H1 (cell line): ENCODE results near the gene TMEM164. TPM values are rescaled to one million over a fixed set of nuclear protein-coding genes. Genes with fewer than 3 reads are reported as not detected.

ENCODE experiments used
- CTCF ChIA-PET: fragments of 300-600 bp; sonication (Branson Sonifier 250); formaldehyde crosslinking; loops from one replicate; lab custom pipeline; 2021; ENCODE audit not compliant: partially characterized antibody; lab: Charles Lee
- POLR2A ChIA-PET: fragments of 300-600 bp; sonication (Branson Sonifier 250); formaldehyde crosslinking; loops from one replicate; lab custom pipeline; 2021; ENCODE audit warnings: inconsistent platforms; ENCODE audit not compliant: partially characterized antibody; lab: Charles Lee
- DNase-seq, 2 experiments: peaks; one replicate each; pipeline versions ENCODE4 v3.0.0 to v3.0.0-alpha.2; 2010 to 2022; ENCODE audit warnings: low spot score in 2 of 2, low read depth in 1 of 2, mixed read lengths in 1 of 2
- FAIRE-seq: peaks from 2 replicates; lab custom pipeline; 2011; peaks lifted over from hg19 to GRCh38; lab: Jason Lieb, UNC
- H2AFZ ChIP-seq: 2 replicates; pipeline ENCODE4 v1.8.1; 2012; ENCODE audit warnings: low read length, inconsistent platforms
- H2AK5ac ChIP-seq: 2 replicates; pipeline ENCODE4 v1.6.1; 2013; ENCODE audit warnings: low read depth, low read length
- H2BK120ac ChIP-seq: replicated peaks from 2 replicates; pipeline ENCODE3; 2013; ENCODE audit warnings: low read depth, low read length, inconsistent platforms
- H2BK12ac ChIP-seq: 2 replicates; pipeline ENCODE4 v1.6.1; 2013; ENCODE audit warnings: low read depth, low read length
- H2BK15ac ChIP-seq: 2 replicates; pipeline ENCODE4 v1.6.1; 2013; ENCODE audit warnings: low read length
- H2BK20ac ChIP-seq: 2 replicates; pipeline ENCODE4 v1.6.1; 2013; ENCODE audit warnings: low read length
- H2BK5ac ChIP-seq: 2 replicates; pipeline ENCODE4 v1.6.1; 2013; ENCODE audit warnings: low read depth, low read length
- H3K14ac ChIP-seq: 2 replicates; pipeline ENCODE4 v1.6.1; 2013; ENCODE audit warnings: inconsistent platforms; ENCODE audit not compliant: insufficient read length
- H3K18ac ChIP-seq: 2 replicates; pipeline ENCODE4 v1.6.1; 2013; ENCODE audit warnings: low read length; ENCODE audit errors: extremely low read depth
- H3K23ac ChIP-seq: 2 replicates; pipeline ENCODE4 v1.6.1; 2013; ENCODE audit warnings: inconsistent platforms; ENCODE audit not compliant: insufficient read length
- H3K23me2 ChIP-seq: 2 replicates; pipeline ENCODE4 v1.6.1; 2013; ENCODE audit warnings: low read depth, low read length
- H3K27ac ChIP-seq: 2 replicates; pipeline ENCODE4 v1.6.1; 2011; ENCODE audit warnings: low read depth, low read length, inconsistent platforms
- H3K27me3 ChIP-seq, 4 experiments: replicated peaks in 1 of 4; 1 replicate in 1 of 4; 2 replicates in 3 of 4; pipeline versions ENCODE4 v1.6.1 to v1.8.1; 2011 to 2013; ENCODE audit warnings: low read length in 3 of 4, mild to moderate bottlenecking in 3 of 4, inconsistent platforms in 2 of 4, mixed read lengths in 2 of 4, moderate library complexity in 1 of 4; ENCODE audit not compliant: control insufficient read depth in 3 of 4, insufficient read depth in 3 of 4; ENCODE audit errors: extremely low read depth in 1 of 4
- H3K36me3 ChIP-seq, 4 experiments: 2 replicates each; pipeline versions ENCODE4 v1.6.1 to v1.8.1; 2011 to 2013; ENCODE audit warnings: mild to moderate bottlenecking in 4 of 4, low read length in 3 of 4, moderate library complexity in 2 of 4, control low read depth in 1 of 4, inconsistent platforms in 1 of 4; ENCODE audit not compliant: insufficient read depth in 4 of 4, control insufficient read depth in 2 of 4
- H3K4ac ChIP-seq: replicated peaks from 2 replicates; pipeline ENCODE3; 2013; ENCODE audit warnings: low read length, low read depth, mixed read lengths, inconsistent platforms; ENCODE audit not compliant: insufficient read length
- H3K4me1 ChIP-seq, 4 experiments: replicated peaks in 1 of 4; 1 replicate in 1 of 4; 2 replicates in 3 of 4; pipeline versions ENCODE4 v1.6.1 to v1.8.1; 2011 to 2013; ENCODE audit warnings: low read length in 3 of 4, inconsistent platforms in 2 of 4, mixed read lengths in 1 of 4; ENCODE audit not compliant: insufficient read depth in 4 of 4, control insufficient read depth in 3 of 4
- H3K4me2 ChIP-seq, 2 experiments: 2 replicates each; pipeline versions ENCODE4 v1.6.1 to v1.8.1; 2011 to 2013; ENCODE audit warnings: low read depth in 2 of 2, low read length in 2 of 2, control low read depth in 1 of 2, inconsistent platforms in 1 of 2, mild to moderate bottlenecking in 1 of 2; ENCODE audit not compliant: insufficient read depth in 1 of 2
- H3K4me3 ChIP-seq, 4 experiments: fragments of 200-600, 300-600 bp in 1 of 4; sonication (generic), shearing (Covaris generic), sonication (Bioruptor Twin) in 1 of 4; 2 replicates each; pipeline versions ENCODE4 v1.5.1 to v1.8.1; 2011 to 2016; ENCODE audit warnings: low read length in 4 of 4, low read depth in 3 of 4, control low read depth in 2 of 4, inconsistent platforms in 2 of 4, mild to moderate bottlenecking in 2 of 4, mixed read lengths in 1 of 4, moderate library complexity in 1 of 4; ENCODE audit not compliant: insufficient read depth in 2 of 4; ENCODE audit errors: extremely low read depth in 1 of 4
- H3K56ac ChIP-seq: replicated peaks from 2 replicates; pipeline ENCODE3; 2013; ENCODE audit warnings: low read depth, mild to moderate bottlenecking, mixed read lengths, low read length, inconsistent platforms; ENCODE audit not compliant: insufficient read length
- H3K79me1 ChIP-seq: 2 replicates; pipeline ENCODE4 v1.6.1; 2013; ENCODE audit warnings: low read depth, low read length, control low read depth
- H3K79me2 ChIP-seq, 2 experiments: 2 replicates each; pipeline versions ENCODE4 v1.6.1 to v1.8.1; 2012 to 2013; ENCODE audit warnings: low read length in 2 of 2, mild to moderate bottlenecking in 2 of 2, inconsistent platforms in 1 of 2; ENCODE audit not compliant: insufficient read depth in 2 of 2, control insufficient read depth in 1 of 2
- H3K9ac ChIP-seq, 4 experiments: replicated peaks in 1 of 4; 1 replicate in 1 of 4; 2 replicates in 3 of 4; pipeline versions ENCODE4 v1.6.1 to v1.8.1; 2011 to 2013; ENCODE audit warnings: low read depth in 3 of 4, low read length in 3 of 4, control low read depth in 2 of 4, mild to moderate bottlenecking in 2 of 4, moderate library complexity in 2 of 4, inconsistent platforms in 1 of 4; ENCODE audit errors: extremely low read depth in 1 of 4
- H3K9me3 ChIP-seq, 2 experiments: 2 replicates each; pipeline versions ENCODE4 v1.6.1 to v1.8.1; 2012 to 2013; ENCODE audit warnings: mild to moderate bottlenecking in 2 of 2, moderate library complexity in 2 of 2, control low read depth in 1 of 2, inconsistent platforms in 1 of 2, low read depth in 1 of 2, low read length in 1 of 2, mixed read lengths in 1 of 2; ENCODE audit not compliant: insufficient read depth in 2 of 2
- H4K20me1 ChIP-seq, 2 experiments: replicated peaks in 1 of 2; 2 replicates each; pipeline versions ENCODE3 to v1.8.1; 2011 to 2013; ENCODE audit warnings: inconsistent platforms in 2 of 2, low read length in 2 of 2, mild to moderate bottlenecking in 1 of 2; ENCODE audit not compliant: insufficient read depth in 2 of 2, control insufficient read depth in 1 of 2
- H4K5ac ChIP-seq: 2 replicates; pipeline ENCODE4 v1.6.1; 2013; ENCODE audit warnings: low read length, low read depth, mixed read lengths, inconsistent platforms; ENCODE audit not compliant: insufficient read length
- H4K8ac ChIP-seq: 2 replicates; pipeline ENCODE4 v1.8.0; 2013; ENCODE audit warnings: mild to moderate bottlenecking, moderate library complexity, low read length, inconsistent platforms; ENCODE audit not compliant: insufficient read depth; ENCODE audit errors: extremely low read depth
- H4K91ac ChIP-seq: replicated peaks from 2 replicates; pipeline ENCODE3; 2013; ENCODE audit warnings: low read length, mixed read lengths, inconsistent platforms; ENCODE audit not compliant: insufficient read length
- GABPA ChIP-seq: IDR thresholded peaks from 2 replicates; pipeline ENCODE4 v1.6.1; 2011; ENCODE audit warnings: mild to moderate bottlenecking, low read length, moderate library complexity, borderline replicate concordance; ENCODE audit not compliant: insufficient read depth
- MAFK ChIP-seq: IDR thresholded peaks from 2 replicates; pipeline ENCODE4 v1.6.1; 2012; ENCODE audit warnings: low read depth, mild to moderate bottlenecking, improper control_type of control experiment, low read length
- RAD21 ChIP-seq, 2 experiments: IDR thresholded peaks in 1 of 2; conservative IDR thresholded peaks in 1 of 2; 2 replicates each; pipeline ENCODE4 v1.6.1; 2011; ENCODE audit warnings: low read depth in 2 of 2, low read length in 2 of 2, improper control_type of control experiment in 1 of 2, inconsistent platforms in 1 of 2, mild to moderate bottlenecking in 1 of 2, moderate library complexity in 1 of 2
- SAP30 ChIP-seq: fragments of 300-600 bp; sonication (generic); IDR thresholded peaks from 2 replicates; pipeline ENCODE4 v1.7.1; 2012; ENCODE audit warnings: low read length, moderate library complexity, mild to moderate bottlenecking, inconsistent platforms; ENCODE audit not compliant: insufficient read depth, insufficient replicate concordance
- WGBS, 2 experiments: shearing (Covaris generic) in 1 of 2; methylation state at CpG; one replicate each; pipeline versions ENCODE4 v1.1.6 to v1.1.7; 2013 to 2015; ENCODE audit warnings: low lambda C conversion rate in 2 of 2, mixed read lengths in 2 of 2, inconsistent platforms in 1 of 2, low coverage in 1 of 2, missing lambda C conversion rate in 1 of 2; ENCODE audit not compliant: insufficient replicate concordance in 2 of 2, insufficient coverage in 1 of 2, insufficient read length in 1 of 2; ENCODE audit errors: extremely low coverage in 1 of 2, missing lambda C conversion rate in 1 of 2; 5-methylcytosine and 5-hydroxymethylcytosine counted together
- polyA plus RNA-seq, 7 experiments: library from polyadenylated mRNA; depleted of rRNA in 3 of 7; stranded (reverse) in 5 of 7; unstranded in 2 of 7; fragments of >200 nt in 5 of 7; fragments of 200-250 nt in 2 of 7; gene quantifications; 1 replicate in 5 of 7; 2 replicates in 1 of 7; 4 replicates in 1 of 7; pipeline versions ENCODE4 v1.2.1 to v1.2.3, GENCODE V29; 2011 to 2013; ENCODE audit warnings: missing spikeins in 2 of 7, mixed read lengths in 2 of 7
- total RNA-seq: library from RNA; stranded (reverse); fragmentation: NEBNext Ultra II Directional; extraction: Animal tissue kit (Norgen Biotek cat#: 25700); gene quantifications from 2 replicates; pipeline ENCODE4 v1.2.1, GENCODE V29; 2021
- TF ChIP-seq, protein P1 (sequence below), 3 experiments: IDR thresholded peaks; 1 replicate in 2 of 3; 2 replicates in 1 of 3; pipeline versions ENCODE4 v1.5.1 to v1.6.1; 2011; ENCODE audit warnings: low read length in 3 of 3, mild to moderate bottlenecking in 3 of 3, inconsistent platforms in 2 of 3, low read depth in 1 of 3, moderate library complexity in 1 of 3; ENCODE audit not compliant: insufficient read depth in 1 of 3; ENCODE audit errors: control extremely low read depth in 1 of 3

The TMEM164 gene
- total and polyA plus RNA-seq, 2 of the 8 experiments (the other 6 are each of a cell fraction or from before 2014, with no cell fraction given) = 7.3 to 14.8 TPM

DNA sequence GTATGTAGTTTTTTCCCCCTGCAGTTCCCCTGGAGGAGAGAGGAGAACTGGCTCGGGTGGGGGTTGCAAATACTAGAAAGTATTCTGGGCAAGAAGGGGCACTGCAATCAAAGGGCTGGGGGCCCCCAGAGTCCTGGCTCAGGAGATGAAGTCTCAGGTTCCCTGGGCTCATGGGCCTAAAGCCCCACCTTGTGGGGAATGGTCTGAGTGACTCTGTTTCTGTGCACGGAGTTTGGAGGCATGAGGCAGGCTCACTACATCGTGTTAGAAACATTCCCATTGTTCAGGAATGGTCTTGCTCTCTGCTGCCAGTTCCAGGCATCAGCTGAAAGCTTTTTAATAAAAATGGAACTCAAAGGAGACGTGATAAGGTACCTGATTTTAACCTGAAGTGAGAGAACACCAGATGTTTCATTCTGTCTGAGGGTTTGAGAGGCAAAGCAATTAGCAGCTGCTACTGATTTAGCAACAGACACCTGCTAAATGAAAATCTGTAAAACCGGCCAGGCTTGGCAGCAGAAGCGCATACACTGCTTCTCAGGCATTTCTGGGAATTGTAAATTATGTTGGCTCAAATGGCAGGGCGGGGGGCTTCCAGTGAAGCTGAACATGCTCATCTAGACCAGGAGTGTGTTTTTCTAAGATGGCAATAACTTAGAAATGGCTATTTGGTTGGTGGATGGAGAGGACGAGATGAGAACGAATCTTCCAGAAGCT, 122.7 kb downstream of the TMEM164 start:
- Histone ChIP-seq H3K79me2 (no peaks in the 10 kb centered on the region), H3K27me3 (no peaks in the 10 kb centered on the region), H3K4ac (no peak overlapping the region), H2BK15ac (no peak overlapping the region), H3K27ac (no peak overlapping the region), H2AFZ (no peak overlapping the region), H3K36me3 (no peaks in the 10 kb centered on the region), H3K23me2 (no peaks in the 10 kb centered on the region), H3K4me3 (no peak overlapping the region), H4K20me1 (no peaks in the 10 kb centered on the region), H3K9me3 (no peaks in the 10 kb centered on the region), H4K91ac (no peak overlapping the region), H2BK12ac (no peak overlapping the region), H4K5ac (no peak overlapping the region), H3K4me2 (no peak overlapping the region), H2BK5ac (no peak overlapping the region), H3K4me1 (no peaks in the 10 kb centered on the region; a peak in 1 of 7 replicates), H3K79me1 (no peaks in the 10 kb centered on the region), H3K23ac (no peak overlapping the region), H3K14ac (no peak overlapping the region), H3K56ac (no peak overlapping the region), H2BK20ac (no peak overlapping the region), H2BK120ac (no peak overlapping the region), H4K8ac (no peak overlapping the region), H3K9ac (no peak overlapping the region), H2AK5ac (no peak overlapping the region), H3K18ac (no peak overlapping the region)
- DNase-seq (peak in 1 of 2 experiments; percentile 43), FAIRE-seq (peak; percentile 66)
- CTCF ChIA-PET = interaction anchor here (0.6 to 1.8 kb wide), 11 partner anchors 8 to 215 kb away, joined by 3 to 5 read pairs (median 3); partner anchors contain the start of gene TMEM164
- POLR2A ChIA-PET = no interaction called here
- peak; percentile 68 to 75 for TF ChIP-seq RAD21 (IDR thresholded peaks at IDR 0.05 in 1 of 2, conservative IDR thresholded peaks at IDR 0.05 in 1 of 2; ENCODE audit: low read depth in 2 of 2, low read length in 2 of 2)
- TF ChIP-seq, protein P1, sequence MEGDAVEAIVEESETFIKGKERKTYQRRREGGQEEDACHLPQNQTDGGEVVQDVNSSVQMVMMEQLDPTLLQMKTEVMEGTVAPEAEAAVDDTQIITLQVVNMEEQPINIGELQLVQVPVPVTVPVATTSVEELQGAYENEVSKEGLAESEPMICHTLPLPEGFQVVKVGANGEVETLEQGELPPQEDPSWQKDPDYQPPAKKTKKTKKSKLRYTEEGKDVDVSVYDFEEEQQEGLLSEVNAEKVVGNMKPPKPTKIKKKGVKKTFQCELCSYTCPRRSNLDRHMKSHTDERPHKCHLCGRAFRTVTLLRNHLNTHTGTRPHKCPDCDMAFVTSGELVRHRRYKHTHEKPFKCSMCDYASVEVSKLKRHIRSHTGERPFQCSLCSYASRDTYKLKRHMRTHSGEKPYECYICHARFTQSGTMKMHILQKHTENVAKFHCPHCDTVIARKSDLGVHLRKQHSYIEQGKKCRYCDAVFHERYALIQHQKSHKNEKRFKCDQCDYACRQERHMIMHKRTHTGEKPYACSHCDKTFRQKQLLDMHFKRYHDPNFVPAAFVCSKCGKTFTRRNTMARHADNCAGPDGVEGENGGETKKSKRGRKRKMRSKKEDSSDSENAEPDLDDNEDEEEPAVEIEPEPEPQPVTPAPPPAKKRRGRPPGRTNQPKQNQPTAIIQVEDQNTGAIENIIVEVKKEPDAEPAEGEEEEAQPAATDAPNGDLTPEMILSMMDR (IDR thresholded peaks at IDR 0.05; ENCODE audit: control extremely low read depth in 1 of 3, insufficient read depth in 1 of 3, low read depth in 1 of 3, low read length in 3 of 3) = peak; percentile 45 to 54 (median 50)
- TF ChIP-seq SAP30 = no peak
- no peak for TF ChIP-seq GABPA
- no peak for TF ChIP-seq MAFK
- 72% methylated on average over 8 of the region's 9 CpGs; no CpG with 5 or more reads in 1 of the 2 experiments for WGBS, 2 experiments
